ENCODE results near the gene NRF1. TPM values are rescaled to one million over a fixed set of nuclear protein-coding genes. Genes with fewer than 3 reads are reported as not detected.

The NRF1 gene
- total RNA-seq, 1 experiment from 2014 or later, result 18.4 TPM

DNA sequence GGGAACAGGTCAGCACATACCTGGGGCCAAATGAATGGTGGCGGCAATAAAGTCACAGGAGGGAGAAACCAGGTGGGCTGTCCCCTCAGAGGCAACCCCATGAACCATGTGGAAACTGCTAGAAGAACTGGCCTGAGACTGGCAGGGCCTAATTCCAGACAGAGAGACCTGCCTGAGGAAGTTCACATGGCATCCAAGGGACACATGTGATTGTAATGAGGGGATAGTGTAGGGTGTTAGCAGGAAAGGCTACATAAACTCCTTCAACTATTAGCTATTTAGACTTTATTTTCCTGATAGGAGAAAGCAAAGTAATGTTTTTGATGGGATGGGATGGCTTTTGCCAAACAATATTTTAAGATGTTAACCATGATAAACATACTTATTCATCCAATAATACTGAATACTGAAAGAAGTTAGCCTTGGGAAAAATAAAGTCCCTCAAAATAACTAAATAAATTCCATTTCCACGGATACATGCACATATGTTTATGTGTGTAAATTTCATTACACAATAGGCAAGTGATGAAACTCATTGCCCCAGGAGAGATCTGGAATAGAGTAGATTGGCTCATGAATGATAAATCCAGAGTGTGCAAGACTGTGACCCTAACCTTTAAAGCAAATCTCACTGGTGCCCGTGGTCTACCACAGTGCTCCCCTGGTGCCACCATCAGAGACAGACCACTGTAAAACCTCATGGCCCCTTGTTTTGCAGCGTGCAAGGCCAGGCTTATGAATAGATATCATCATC lies 137.0 kb downstream of the NRF1 start:
- H3K36me3 Mint-ChIP-seq (ENCODE audit: insufficient read depth, unreplicated experiment), result peaks cover 29% of the 10 kb centered on the region
- intact Hi-C loops (cut with micrococcal nuclease), result no loop called here
- CTCF ChIA-PET, result interaction anchor here (0.9 kb wide), 1 partner anchor 77 kb away, joined by 3 read pairs; no protein-coding TSS in a partner anchor
- POLR2A ChIA-PET, result no interaction called here
- peak overlapping the region; percentile 25 for H3K27ac Mint-ChIP-seq (ENCODE audit: low read depth, unreplicated experiment)
- H3K9me3 Mint-ChIP-seq (ENCODE audit: unreplicated experiment), result no peaks in the 10 kb centered on the region
- TF ChIP-seq, protein P1, sequence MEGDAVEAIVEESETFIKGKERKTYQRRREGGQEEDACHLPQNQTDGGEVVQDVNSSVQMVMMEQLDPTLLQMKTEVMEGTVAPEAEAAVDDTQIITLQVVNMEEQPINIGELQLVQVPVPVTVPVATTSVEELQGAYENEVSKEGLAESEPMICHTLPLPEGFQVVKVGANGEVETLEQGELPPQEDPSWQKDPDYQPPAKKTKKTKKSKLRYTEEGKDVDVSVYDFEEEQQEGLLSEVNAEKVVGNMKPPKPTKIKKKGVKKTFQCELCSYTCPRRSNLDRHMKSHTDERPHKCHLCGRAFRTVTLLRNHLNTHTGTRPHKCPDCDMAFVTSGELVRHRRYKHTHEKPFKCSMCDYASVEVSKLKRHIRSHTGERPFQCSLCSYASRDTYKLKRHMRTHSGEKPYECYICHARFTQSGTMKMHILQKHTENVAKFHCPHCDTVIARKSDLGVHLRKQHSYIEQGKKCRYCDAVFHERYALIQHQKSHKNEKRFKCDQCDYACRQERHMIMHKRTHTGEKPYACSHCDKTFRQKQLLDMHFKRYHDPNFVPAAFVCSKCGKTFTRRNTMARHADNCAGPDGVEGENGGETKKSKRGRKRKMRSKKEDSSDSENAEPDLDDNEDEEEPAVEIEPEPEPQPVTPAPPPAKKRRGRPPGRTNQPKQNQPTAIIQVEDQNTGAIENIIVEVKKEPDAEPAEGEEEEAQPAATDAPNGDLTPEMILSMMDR (IDR thresholded peaks at IDR 0.05; ENCODE audit: unreplicated experiment), result no peak
- no peaks in the 10 kb centered on the region for H3K27me3 Mint-ChIP-seq (ENCODE audit: insufficient read depth, unreplicated experiment)
- peaks cover 6% of the 10 kb centered on the region for H3K4me1 Mint-ChIP-seq (ENCODE audit: insufficient read depth, unreplicated experiment)
- BruUV-seq (replicated peaks), result no TSS peak
- no peak overlapping the region for H3K4me3 Mint-ChIP-seq (ENCODE audit: unreplicated experiment)
- peak; percentile 37 for DNase-seq (ENCODE audit: unreplicated experiment)

DNA sequence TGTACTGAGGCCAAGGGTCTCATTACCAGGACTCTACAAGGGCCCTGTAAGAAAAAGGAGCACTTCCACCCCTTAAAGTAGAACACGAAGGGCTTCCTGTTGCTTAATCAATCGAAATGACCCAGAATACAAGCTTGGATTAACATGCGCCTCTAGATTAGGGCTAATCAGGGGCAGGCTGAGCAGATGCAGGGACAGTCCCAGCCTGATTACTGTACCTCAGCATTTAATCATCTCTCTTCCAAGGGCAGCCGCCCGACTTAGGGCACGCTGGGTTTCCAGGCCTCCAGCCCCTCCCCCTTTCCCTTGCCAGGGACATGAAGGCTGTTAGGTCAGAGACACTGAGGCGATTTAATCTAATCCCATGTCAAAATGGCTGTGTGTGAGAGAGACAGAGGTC lies 138.6 kb downstream of the NRF1 start:
- no peaks in the 10 kb centered on the region for H3K27me3 Mint-ChIP-seq (ENCODE audit: insufficient read depth, unreplicated experiment)
- peaks cover 32% of the 10 kb centered on the region for H3K36me3 Mint-ChIP-seq (ENCODE audit: insufficient read depth, unreplicated experiment)
- TF ChIP-seq, protein P1 (IDR thresholded peaks at IDR 0.05; ENCODE audit: unreplicated experiment), result no peak
- intact Hi-C loops (cut with micrococcal nuclease), result no loop called here
- CTCF ChIA-PET, result no interaction called here
- no peak overlapping the region for H3K4me3 Mint-ChIP-seq (ENCODE audit: unreplicated experiment)
- H3K27ac Mint-ChIP-seq (ENCODE audit: low read depth, unreplicated experiment), result no peak overlapping the region
- POLR2A ChIA-PET, result no interaction called here
- DNase-seq (ENCODE audit: unreplicated experiment), result no peak
- peaks cover 6% of the 10 kb centered on the region for H3K4me1 Mint-ChIP-seq (ENCODE audit: insufficient read depth, unreplicated experiment)
- no TSS peak for BruUV-seq (replicated peaks)
- no peaks in the 10 kb centered on the region for H3K9me3 Mint-ChIP-seq (ENCODE audit: unreplicated experiment)

DNA sequence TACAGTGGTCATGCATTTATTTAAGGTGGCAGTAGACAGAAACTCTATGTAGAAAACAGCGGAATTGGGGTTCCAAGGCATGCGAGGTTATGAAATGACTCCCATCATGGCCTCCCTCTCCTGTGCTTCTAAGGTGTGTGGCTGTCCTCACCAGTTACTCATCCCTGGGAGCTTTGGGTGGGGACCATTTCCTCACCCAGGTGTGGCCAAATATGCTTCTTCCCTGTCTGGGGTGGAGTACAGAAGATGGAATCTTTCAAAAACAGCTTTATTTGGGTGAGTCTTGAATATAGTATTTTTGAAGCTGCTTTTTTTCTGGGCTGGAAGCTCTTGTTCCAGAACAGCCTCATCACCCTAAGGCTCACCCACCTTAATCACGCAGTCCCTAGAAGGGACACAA lies 139.0 kb downstream of the NRF1 start:
- no TSS peak for BruUV-seq (replicated peaks)
- no peaks in the 10 kb centered on the region for H3K27me3 Mint-ChIP-seq (ENCODE audit: insufficient read depth, unreplicated experiment)
- TF ChIP-seq, protein P1 (IDR thresholded peaks at IDR 0.05; ENCODE audit: unreplicated experiment), result no peak
- intact Hi-C loops (cut with micrococcal nuclease), result no loop called here
- POLR2A ChIA-PET, result no interaction called here
- peaks cover 32% of the 10 kb centered on the region for H3K36me3 Mint-ChIP-seq (ENCODE audit: insufficient read depth, unreplicated experiment)
- H3K9me3 Mint-ChIP-seq (ENCODE audit: unreplicated experiment), result no peaks in the 10 kb centered on the region
- DNase-seq (ENCODE audit: unreplicated experiment), result no peak
- no peak overlapping the region for H3K27ac Mint-ChIP-seq (ENCODE audit: low read depth, unreplicated experiment)
- no peak overlapping the region for H3K4me3 Mint-ChIP-seq (ENCODE audit: unreplicated experiment)
- H3K4me1 Mint-ChIP-seq (ENCODE audit: insufficient read depth, unreplicated experiment), result peaks cover 6% of the 10 kb centered on the region
- CTCF ChIA-PET, result no interaction called here

DNA sequence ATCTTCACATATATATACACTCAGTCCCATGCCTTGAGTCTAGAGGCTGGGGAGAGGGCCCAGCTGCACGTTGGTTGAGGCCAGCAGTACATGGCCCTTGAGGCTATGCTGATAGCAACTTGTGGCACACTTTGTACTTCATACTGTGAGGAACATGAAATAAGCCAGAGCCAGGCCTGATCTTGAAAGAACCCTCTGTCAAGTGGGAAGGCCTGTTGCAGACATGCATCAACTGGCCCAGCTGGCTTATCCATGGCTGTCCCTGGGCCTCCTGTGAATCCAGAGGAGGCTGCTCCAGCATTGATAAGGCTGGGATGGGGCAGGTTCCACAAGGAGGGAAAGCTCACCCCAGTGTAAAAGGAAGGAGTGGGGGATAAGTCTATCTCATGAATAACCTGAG lies 140.4 kb downstream of the NRF1 start:
- BruUV-seq (replicated peaks), result no TSS peak
- no peak overlapping the region for H3K27ac Mint-ChIP-seq (ENCODE audit: low read depth, unreplicated experiment)
- H3K4me1 Mint-ChIP-seq (ENCODE audit: insufficient read depth, unreplicated experiment), result peaks cover 6% of the 10 kb centered on the region
- CTCF ChIA-PET, result no interaction called here
- no peak overlapping the region for H3K4me3 Mint-ChIP-seq (ENCODE audit: unreplicated experiment)
- DNase-seq (ENCODE audit: unreplicated experiment), result no peak
- H3K36me3 Mint-ChIP-seq (ENCODE audit: insufficient read depth, unreplicated experiment), result peaks cover 44% of the 10 kb centered on the region
- POLR2A ChIA-PET, result no interaction called here
- intact Hi-C loops (cut with micrococcal nuclease), result no loop called here
- H3K27me3 Mint-ChIP-seq (ENCODE audit: insufficient read depth, unreplicated experiment), result no peaks in the 10 kb centered on the region
- TF ChIP-seq, protein P1 (IDR thresholded peaks at IDR 0.05; ENCODE audit: unreplicated experiment), result no peak
- H3K9me3 Mint-ChIP-seq (ENCODE audit: unreplicated experiment), result no peaks in the 10 kb centered on the region
